Gastrocnemius medialis (tissue), 4 donors: Measurements from ENCODE around the gene RBMS3.
"Not testable (repeated sequence)": the region's sequence is repeated elsewhere in the genome, so short reads cannot be mapped to it uniquely, and the experiment has no call there.

Experiments
- POLR2A ChIP-seq, 2 donors: fragments of 450-650 bp; IDR thresholded peaks; one replicate each; pipeline ENCODE4 v1.6.1; 2017; ENCODE audit warnings: antibody characterized with exemption in 2 of 2, mild to moderate bottlenecking in 2 of 2, moderate library complexity in 2 of 2
- TF ChIP-seq, protein P1 (sequence below), 5 experiments: fragments of 450-650 bp in 3 of 5; fragments of 200-600 bp in 2 of 5; sonication (generic) in 2 of 5; IDR thresholded peaks in 4 of 5; conservative IDR thresholded peaks in 1 of 5; 1 replicate in 4 of 5; 2 replicates in 1 of 5; pipeline ENCODE4 v1.5.1; 2016 to 2019; ENCODE audit warnings: antibody characterized with exemption in 5 of 5, mild to moderate bottlenecking in 3 of 5, moderate library complexity in 3 of 5

DNA sequence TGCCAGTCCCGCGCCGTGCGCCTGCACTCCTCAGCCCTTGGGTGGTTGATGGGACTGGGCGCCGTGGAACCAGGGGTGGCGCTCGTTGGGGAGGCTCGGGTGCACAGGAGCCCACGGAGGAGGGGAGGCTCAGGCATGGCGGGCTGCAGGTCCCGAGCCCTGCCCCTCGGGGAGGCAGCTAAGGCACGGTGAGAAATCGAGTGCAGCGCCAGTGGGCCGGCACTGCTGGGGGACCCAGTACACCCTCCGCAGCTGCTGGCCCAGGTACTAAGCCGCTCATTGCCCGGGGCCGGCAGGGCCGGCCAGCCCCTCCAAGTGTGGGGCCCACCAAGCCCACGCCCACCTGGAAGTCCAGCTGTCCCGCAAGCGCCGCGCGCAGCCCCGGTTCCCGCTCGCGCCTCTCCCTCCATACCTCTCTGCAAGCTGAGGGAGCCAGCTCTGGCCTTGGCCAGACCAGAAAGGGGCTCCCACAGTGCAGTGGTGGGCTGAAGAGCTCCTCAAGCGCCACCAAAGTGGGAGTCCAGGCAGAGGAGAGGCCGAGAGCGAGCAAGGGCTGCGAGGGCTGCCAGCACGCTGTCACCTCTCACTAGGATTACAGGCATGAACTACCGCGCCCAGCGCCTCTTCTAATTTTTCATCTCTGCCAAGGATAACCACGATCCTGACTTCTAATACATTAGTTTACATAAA lies 192.8 kb downstream of the RBMS3 start:
- not testable (repeated sequence) for TF ChIP-seq POLR2A (IDR thresholded peaks at IDR 0.05)
- TF ChIP-seq, protein P1, sequence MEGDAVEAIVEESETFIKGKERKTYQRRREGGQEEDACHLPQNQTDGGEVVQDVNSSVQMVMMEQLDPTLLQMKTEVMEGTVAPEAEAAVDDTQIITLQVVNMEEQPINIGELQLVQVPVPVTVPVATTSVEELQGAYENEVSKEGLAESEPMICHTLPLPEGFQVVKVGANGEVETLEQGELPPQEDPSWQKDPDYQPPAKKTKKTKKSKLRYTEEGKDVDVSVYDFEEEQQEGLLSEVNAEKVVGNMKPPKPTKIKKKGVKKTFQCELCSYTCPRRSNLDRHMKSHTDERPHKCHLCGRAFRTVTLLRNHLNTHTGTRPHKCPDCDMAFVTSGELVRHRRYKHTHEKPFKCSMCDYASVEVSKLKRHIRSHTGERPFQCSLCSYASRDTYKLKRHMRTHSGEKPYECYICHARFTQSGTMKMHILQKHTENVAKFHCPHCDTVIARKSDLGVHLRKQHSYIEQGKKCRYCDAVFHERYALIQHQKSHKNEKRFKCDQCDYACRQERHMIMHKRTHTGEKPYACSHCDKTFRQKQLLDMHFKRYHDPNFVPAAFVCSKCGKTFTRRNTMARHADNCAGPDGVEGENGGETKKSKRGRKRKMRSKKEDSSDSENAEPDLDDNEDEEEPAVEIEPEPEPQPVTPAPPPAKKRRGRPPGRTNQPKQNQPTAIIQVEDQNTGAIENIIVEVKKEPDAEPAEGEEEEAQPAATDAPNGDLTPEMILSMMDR (IDR thresholded peaks at IDR 0.05 in 4 of 5, conservative IDR thresholded peaks at IDR 0.05 in 1 of 5): not testable (repeated sequence)
